HepG2 (cell line): ENCODE data around the gene GFER. TPM values are rescaled to one million over a fixed set of nuclear protein-coding genes. Genes with fewer than 3 reads are reported as not detected.

Experiments used
- HNF4G ChIP-seq, 2 experiments: sonication (generic) in 1 of 2; formaldehyde crosslinking in 1 of 2; IDR thresholded peaks; 2 replicates each; pipeline versions ENCODE4 v1.4.0 to v1.6.1; 2011 to 2020; ENCODE audit warnings: borderline replicate concordance in 2 of 2, low read depth in 2 of 2, mild to moderate bottlenecking in 2 of 2, low read length in 1 of 2, missing genetic modification reagents in 1 of 2, moderate library complexity in 1 of 2
- KAT7 ChIP-seq: IDR thresholded peaks from 2 replicates; pipeline ENCODE4 v1.6.1; 2018; ENCODE audit warnings: borderline replicate concordance, missing compliant biosample characterization
- NCOR1 ChIP-seq: fragments of 200-600 bp; sonication (generic); IDR thresholded peaks from 2 replicates; pipeline ENCODE4 v1.7.0; 2017; ENCODE audit warnings: antibody characterized with exemption, low read length, borderline replicate concordance
- ZFP36 ChIP-seq: fragments of 150-350 bp; IDR thresholded peaks from 2 replicates; pipeline ENCODE4 v1.6.1; 2018; ENCODE audit warnings: borderline replicate concordance, low read length, low read depth; ENCODE audit not compliant: partially characterized antibody
- ZNF318 ChIP-seq: sonication (generic); formaldehyde crosslinking; IDR thresholded peaks from 2 replicates; pipeline ENCODE4 v1.4.0; 2020; ENCODE audit warnings: mild to moderate bottlenecking, missing genetic modification reagents
- polyA plus RNA-seq, 8 experiments: library from polyadenylated mRNA; depleted of rRNA in 3 of 8; stranded (reverse) in 7 of 8; unstranded in 1 of 8; fragments of >200 nt; fragmentation: Illumina TruSeq in 4 of 8; extraction: Trizol in 4 of 8; gene quantifications; 2 replicates each; pipeline versions ENCODE4 v1.2.1 to v1.2.3, GENCODE V29; 2011 to 2016; ENCODE audit warnings: low read depth in 4 of 8, missing spikeins in 1 of 8, mixed read lengths in 1 of 8; ENCODE audit not compliant: insufficient read depth in 1 of 8
- total RNA-seq, 5 experiments: library from RNA; depleted of rRNA; stranded (reverse); fragments of >200 nt; fragmentation: Illumina TruSeq; extraction: Trizol; gene quantifications; 2 replicates each; pipeline ENCODE4 v1.2.3, GENCODE V29; 2016; ENCODE audit warnings: low read depth in 1 of 5
- TF ChIP-seq, protein P1 (sequence below): sonication (generic); formaldehyde crosslinking; IDR thresholded peaks from 2 replicates; pipeline ENCODE4 v1.4.0; 2020; ENCODE audit warnings: mild to moderate bottlenecking, missing genetic modification reagents, borderline replicate concordance
- TF ChIP-seq, protein P2 (sequence below), 2 experiments: sonication (generic) in 1 of 2; formaldehyde crosslinking in 1 of 2; IDR thresholded peaks; 2 replicates each; pipeline versions ENCODE4 v1.5.1 to v1.6.1; 2011 to 2020; ENCODE audit warnings: borderline replicate concordance in 1 of 2, low read depth in 1 of 2, low read length in 1 of 2, mild to moderate bottlenecking in 1 of 2, missing genetic modification reagents in 1 of 2, moderate library complexity in 1 of 2

Gene GFER
- total and polyA plus RNA-seq, 2 of the 13 experiments (the other 11 are each of a cell fraction or from before 2014, with no cell fraction given), result 28.6 to 71.7 TPM

DNA sequence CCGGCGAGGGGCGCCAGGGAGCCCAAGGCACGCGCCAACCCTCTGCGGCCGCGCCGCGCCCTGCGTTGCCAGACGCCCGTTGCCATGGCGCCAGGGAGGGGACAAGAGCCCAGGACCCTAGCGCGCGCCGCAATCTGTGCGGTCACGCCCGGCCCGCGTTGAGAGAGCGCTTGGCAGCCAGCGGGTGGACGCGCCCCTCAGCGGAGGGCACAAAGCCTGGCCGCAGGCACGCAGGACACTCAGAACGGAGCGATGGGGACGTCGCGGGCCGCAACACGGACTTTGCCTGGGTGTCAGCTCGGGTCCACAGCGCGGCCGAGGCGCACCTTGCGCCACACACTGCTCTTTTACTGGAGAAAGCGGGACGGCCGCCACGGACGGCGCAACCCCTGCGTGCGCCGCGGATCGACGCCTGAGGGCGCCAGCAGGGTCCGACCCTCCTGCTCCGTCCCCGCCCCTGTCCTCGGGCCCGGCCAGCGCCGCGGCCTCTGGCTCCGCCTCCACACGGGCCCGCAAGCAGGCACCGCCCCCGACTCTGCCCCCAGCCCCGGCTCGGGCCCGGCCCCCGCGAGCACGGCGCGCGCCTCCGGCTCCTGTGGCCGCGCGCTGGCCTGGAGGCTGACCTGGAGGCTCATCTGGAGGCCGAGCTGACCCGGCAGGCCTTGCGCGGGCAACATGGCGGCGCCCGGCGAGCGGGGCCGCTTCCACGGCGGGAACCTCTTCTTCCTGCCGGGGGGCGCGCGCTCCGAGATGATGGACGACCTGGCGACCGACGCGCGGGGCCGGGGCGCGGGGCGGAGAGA is at the start of gene GFER (continued):
- TF ChIP-seq ZNF318, result no peak
- TF ChIP-seq, protein P1, sequence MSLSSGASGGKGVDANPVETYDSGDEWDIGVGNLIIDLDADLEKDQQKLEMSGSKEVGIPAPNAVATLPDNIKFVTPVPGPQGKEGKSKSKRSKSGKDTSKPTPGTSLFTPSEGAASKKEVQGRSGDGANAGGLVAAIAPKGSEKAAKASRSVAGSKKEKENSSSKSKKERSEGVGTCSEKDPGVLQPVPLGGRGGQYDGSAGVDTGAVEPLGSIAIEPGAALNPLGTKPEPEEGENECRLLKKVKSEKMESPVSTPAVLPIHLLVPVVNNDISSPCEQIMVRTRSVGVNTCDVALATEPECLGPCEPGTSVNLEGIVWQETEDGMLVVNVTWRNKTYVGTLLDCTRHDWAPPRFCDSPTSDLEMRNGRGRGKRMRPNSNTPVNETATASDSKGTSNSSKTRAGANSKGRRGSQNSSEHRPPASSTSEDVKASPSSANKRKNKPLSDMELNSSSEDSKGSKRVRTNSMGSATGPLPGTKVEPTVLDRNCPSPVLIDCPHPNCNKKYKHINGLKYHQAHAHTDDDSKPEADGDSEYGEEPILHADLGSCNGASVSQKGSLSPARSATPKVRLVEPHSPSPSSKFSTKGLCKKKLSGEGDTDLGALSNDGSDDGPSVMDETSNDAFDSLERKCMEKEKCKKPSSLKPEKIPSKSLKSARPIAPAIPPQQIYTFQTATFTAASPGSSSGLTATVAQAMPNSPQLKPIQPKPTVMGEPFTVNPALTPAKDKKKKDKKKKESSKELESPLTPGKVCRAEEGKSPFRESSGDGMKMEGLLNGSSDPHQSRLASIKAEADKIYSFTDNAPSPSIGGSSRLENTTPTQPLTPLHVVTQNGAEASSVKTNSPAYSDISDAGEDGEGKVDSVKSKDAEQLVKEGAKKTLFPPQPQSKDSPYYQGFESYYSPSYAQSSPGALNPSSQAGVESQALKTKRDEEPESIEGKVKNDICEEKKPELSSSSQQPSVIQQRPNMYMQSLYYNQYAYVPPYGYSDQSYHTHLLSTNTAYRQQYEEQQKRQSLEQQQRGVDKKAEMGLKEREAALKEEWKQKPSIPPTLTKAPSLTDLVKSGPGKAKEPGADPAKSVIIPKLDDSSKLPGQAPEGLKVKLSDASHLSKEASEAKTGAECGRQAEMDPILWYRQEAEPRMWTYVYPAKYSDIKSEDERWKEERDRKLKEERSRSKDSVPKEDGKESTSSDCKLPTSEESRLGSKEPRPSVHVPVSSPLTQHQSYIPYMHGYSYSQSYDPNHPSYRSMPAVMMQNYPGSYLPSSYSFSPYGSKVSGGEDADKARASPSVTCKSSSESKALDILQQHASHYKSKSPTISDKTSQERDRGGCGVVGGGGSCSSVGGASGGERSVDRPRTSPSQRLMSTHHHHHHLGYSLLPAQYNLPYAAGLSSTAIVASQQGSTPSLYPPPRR (CRISPR knock-in tag), result no peak; the same call in 1 of the 2 replicates
- peak; percentile 11; the same call in 1 of the 2 replicates for TF ChIP-seq HNF4G (IDR thresholded peaks at IDR 0.05; ENCODE audit: borderline replicate concordance, low read depth, low read length)
- TF ChIP-seq HNF4G (CRISPR knock-in tag; IDR thresholded peaks at IDR 0.05; ENCODE audit: borderline replicate concordance, low read depth), result peak; percentile 38; the same call in 1 of the 2 replicates
- 0 out of 2 replicates have a peak, but pooled peaks have one; percentile 37 for TF ChIP-seq KAT7
- TF ChIP-seq ZFP36, result no peak
- TF ChIP-seq, protein P2, sequence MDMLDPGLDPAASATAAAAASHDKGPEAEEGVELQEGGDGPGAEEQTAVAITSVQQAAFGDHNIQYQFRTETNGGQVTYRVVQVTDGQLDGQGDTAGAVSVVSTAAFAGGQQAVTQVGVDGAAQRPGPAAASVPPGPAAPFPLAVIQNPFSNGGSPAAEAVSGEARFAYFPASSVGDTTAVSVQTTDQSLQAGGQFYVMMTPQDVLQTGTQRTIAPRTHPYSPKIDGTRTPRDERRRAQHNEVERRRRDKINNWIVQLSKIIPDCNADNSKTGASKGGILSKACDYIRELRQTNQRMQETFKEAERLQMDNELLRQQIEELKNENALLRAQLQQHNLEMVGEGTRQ (IDR thresholded peaks at IDR 0.05; ENCODE audit: low read depth, low read length), result no peak
- TF ChIP-seq, protein P2 (CRISPR knock-in tag; IDR thresholded peaks at IDR 0.05; ENCODE audit: borderline replicate concordance), result no peak
- peak; percentile 71; the same call in 1 of the 2 replicates for TF ChIP-seq NCOR1
